Nephron progenitor cell (in vitro differentiated cells): ENCODE measurements around the gene BROX.

Source experiments
- DNase-seq: peaks from one replicate; pipeline ENCODE4 v3.0.0; 2021
- H3K27ac Mint-ChIP-seq: 2 replicates; pipeline ENCODE4 v1.8.0; 2021; ENCODE audit warnings: mild to moderate bottlenecking, moderate library complexity, mixed read lengths
- H3K27me3 Mint-ChIP-seq: 2 replicates; pipeline ENCODE4 v1.8.0; 2021; ENCODE audit warnings: mild to moderate bottlenecking, low read depth, mixed read lengths; ENCODE audit not compliant: poor library complexity
- H3K36me3 Mint-ChIP-seq: 2 replicates; pipeline ENCODE4 v1.8.0; 2021; ENCODE audit warnings: low read depth, mixed read lengths
- H3K4me1 Mint-ChIP-seq: 2 replicates; pipeline ENCODE4 v1.8.0; 2021; ENCODE audit warnings: mixed read lengths
- H3K4me3 Mint-ChIP-seq: 2 replicates; pipeline ENCODE4 v1.8.0; 2021; ENCODE audit warnings: mild to moderate bottlenecking, moderate library complexity, mixed read lengths
- H3K9me3 Mint-ChIP-seq: 2 replicates; pipeline ENCODE4 v1.8.0; 2021; ENCODE audit warnings: mild to moderate bottlenecking, moderate library complexity, mixed read lengths
- TF ChIP-seq, protein P1 (sequence below): fragments of 200-600 bp; sonication (generic); IDR thresholded peaks from 2 replicates; pipeline ENCODE4 v1.5.0; 2021; ENCODE audit warnings: antibody characterized with exemption

Gene BROX

GRCh38 chr1:222784371-222784770 is 72.0 kb downstream of the BROX start:
- peaks cover 1% of the 10 kb centered on the region for H3K9me3 Mint-ChIP-seq
- no peaks in the 10 kb centered on the region for H3K36me3 Mint-ChIP-seq
- H3K27me3 Mint-ChIP-seq = peaks cover 12% of the 10 kb centered on the region
- TF ChIP-seq, protein P1, sequence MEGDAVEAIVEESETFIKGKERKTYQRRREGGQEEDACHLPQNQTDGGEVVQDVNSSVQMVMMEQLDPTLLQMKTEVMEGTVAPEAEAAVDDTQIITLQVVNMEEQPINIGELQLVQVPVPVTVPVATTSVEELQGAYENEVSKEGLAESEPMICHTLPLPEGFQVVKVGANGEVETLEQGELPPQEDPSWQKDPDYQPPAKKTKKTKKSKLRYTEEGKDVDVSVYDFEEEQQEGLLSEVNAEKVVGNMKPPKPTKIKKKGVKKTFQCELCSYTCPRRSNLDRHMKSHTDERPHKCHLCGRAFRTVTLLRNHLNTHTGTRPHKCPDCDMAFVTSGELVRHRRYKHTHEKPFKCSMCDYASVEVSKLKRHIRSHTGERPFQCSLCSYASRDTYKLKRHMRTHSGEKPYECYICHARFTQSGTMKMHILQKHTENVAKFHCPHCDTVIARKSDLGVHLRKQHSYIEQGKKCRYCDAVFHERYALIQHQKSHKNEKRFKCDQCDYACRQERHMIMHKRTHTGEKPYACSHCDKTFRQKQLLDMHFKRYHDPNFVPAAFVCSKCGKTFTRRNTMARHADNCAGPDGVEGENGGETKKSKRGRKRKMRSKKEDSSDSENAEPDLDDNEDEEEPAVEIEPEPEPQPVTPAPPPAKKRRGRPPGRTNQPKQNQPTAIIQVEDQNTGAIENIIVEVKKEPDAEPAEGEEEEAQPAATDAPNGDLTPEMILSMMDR = no peak
- H3K27ac Mint-ChIP-seq = no peak overlapping the region
- DNase-seq = no peak
- H3K4me1 Mint-ChIP-seq = no peaks in the 10 kb centered on the region
- no peak overlapping the region for H3K4me3 Mint-ChIP-seq
